HG03565 (cell line): Measurements from ENCODE around the gene ENGASE.
"Not testable (repeated sequence)": the region's sequence is repeated elsewhere in the genome, so short reads cannot be mapped to it uniquely, and the experiment has no call there.

Source experiments
- ATAC-seq: cut with Tn5 transposase; IDR thresholded peaks from one replicate; pipeline ENCODE4 v1.9.1; 2021; ENCODE audit warnings: mild to moderate bottlenecking, moderate library complexity; ENCODE audit not compliant: unreplicated experiment

ENGASE gene

DNA sequence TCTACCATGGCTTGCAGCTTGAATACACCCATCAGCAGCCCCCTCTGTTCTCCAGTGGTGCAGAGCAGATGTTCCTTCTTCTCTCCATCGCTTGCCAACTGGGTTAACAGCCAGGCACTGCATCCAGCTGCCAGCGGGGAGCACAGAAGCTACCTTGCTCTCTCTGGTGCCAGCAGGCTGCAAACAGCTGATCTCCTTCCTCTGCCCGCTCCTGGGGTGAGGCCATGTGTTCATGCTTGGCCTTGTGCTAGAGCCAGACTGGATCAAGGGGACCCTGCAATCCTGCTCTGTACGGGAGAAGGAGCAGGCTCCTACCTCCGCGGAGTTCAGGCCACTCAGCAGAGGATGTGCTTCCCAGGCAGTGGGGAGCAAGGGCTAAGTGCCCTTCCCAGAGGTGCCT is 24.1 kb upstream of the ENGASE start:
- no peak for ATAC-seq

DNA sequence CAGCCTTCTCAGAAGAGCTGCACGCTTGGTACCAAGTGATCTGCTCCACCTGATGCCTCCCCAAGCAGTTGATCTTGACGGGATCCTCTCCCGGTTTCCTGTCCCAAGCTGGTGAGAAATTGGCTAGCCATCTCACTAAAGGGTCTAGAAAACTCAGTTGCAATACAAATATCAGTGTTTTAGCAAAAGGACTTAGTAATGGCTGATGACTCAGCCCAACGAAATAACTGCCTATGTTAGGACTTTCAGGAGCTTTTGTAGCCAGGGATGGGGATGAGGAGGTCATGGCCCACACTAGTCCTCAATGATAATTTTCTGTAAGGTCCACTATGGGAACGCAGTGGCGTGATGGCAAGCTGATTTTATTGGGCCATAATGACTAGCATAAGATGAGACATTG is 23.3 kb upstream of the ENGASE start:
- no peak for ATAC-seq

DNA sequence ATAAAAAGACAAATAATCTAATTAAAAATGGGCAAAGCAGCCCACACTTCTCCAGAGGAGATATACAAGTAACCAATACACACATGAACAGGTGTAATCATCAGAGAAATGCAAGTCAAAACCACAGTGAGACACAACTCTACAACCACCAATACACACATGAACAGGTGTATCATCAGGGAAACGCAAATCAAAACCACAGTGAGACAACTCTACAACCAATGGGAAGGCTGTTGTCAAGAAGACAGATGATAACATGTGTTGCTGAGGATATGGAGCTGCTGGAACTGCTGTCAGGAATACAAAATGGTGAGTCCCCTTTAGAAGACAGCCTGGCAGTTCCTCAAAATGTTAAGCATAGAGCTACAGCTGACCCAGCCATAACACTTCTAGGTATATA is 22.5 kb upstream of the ENGASE start:
- no peak for ATAC-seq

DNA sequence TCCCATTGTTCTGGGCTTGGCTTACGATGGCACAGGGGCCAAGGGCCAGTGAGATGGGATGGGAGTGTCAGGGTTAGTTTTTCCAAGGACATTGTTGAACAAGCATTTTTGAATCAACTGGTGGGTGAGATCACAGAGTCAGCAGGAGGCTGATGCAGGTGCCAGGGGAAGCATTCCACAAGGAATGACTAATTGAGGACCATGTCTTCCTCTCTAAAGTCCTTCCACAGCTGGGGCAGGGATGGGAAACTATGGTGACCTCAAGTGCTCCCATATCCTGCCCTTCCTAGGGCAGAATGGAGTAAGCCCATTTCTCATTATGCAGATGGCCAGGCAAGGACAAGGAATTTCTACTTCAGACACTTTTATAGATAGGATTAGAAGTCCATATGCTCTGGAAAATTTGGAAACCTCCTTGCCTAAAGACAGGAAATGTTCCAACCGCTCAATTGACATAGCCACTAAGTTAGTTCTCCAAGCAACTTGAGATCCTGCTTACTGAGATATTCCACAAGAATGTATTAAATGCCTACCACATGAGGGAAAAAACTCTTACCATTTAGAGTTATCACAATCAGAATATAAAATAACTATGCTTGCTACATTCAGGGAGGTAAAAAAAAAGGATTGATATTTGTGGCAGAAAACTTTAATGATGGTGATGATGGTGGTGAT is 21.2 kb upstream of the ENGASE start:
- no peak for ATAC-seq

DNA sequence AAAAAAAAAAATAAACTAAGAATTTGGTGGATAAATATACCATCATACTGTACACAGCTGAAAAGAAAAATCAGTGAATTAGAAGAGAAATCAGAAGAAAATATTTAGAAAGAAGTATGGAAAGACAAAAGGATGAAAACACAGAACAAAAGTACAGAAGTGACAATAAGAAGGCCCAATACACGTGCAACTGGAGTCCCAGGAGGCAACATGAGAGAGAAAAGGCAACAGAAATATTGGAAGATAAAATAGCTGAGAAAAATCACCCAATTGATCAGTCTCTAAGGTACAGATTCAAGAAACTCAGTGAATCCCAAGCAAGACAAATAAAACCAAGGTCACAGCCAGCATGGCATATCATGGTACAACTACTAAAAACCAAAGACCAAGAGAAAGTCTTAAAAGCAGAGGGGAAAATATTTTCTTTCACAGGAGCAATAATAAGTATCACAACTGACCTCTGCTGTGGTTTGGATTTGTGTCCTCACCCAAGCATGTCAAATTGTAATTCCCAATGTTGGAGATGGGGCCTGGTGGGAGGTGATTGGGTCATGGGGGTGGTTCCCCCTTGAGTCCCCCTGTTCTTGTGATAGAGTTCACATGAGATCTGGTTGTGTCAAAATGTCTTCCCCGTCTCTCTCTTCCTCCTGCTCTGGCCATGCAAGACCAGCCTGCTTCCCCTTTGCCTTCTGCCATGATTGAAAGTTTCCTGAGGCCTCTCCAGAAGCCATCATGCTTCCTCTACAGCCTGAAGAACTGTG is 20.2 kb upstream of the ENGASE start:
- no peak for ATAC-seq

DNA sequence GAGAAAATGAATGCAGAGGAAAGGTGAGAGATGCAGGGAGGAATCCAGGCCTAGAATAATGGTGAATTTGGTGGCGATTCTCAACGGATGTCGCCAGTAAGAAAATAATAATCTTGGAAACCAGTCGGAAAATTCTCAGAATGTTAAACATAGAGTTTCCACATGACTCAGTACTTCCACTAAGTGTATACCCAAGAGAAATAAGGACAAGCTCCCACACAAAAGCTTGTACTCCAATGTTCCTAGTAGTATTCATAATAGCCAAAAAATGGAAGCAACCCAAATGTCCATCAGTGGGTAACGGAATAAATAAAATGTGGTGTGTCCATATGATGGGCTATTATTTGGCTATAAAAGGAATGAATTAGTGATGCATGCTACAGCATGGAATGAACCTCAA is 19.4 kb upstream of the ENGASE start:
- no peak for ATAC-seq

DNA sequence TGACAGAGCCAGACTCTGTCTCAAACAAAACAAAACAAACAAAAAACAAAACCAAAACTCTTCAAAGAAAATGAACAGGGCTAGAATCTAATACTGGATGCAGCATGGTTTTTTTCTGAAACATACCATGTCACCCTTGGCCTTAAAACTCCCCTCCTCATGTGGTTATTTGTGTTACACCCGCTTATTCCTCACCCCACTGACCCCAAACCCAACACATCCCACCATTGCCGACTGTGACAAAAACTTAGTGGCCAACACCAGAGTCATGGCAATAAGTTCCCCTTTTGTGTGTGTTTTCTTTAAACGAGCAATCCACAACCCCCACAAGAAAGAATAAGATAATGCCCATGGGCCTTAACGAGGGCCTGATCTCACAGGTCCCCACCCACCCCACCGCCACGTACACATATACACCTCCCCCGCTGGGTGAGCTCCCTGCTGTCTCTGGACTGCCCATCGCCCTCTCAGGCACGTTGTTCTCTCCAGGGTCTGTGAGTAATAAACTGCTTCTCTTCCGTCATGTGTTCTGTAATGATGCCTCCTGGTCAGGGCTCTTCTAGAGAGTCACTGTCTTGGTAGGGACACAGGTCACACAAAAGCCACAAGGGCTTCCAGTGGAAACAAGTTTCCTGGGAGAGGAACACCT is 16.8 kb upstream of the ENGASE start:
- no peak for ATAC-seq

DNA sequence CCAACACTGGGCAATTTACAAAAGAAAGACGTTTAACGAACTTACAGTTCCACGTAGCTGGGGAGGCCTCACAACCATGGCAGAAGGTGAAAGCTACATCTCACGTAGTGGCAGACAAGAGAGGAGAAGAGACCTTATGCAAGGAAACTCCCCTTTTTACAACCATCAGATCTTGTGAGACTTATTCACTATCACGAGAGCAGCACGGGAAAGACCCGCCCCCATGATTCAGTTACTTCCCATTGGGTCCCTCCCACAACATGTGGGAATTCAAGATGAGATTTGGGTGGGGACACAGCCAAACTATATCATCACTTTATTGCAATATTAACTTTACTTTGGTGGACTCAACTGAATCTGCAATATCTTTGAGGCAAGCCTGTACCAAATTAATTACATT is 11.9 kb upstream of the ENGASE start:
- ATAC-seq, result no peak

DNA sequence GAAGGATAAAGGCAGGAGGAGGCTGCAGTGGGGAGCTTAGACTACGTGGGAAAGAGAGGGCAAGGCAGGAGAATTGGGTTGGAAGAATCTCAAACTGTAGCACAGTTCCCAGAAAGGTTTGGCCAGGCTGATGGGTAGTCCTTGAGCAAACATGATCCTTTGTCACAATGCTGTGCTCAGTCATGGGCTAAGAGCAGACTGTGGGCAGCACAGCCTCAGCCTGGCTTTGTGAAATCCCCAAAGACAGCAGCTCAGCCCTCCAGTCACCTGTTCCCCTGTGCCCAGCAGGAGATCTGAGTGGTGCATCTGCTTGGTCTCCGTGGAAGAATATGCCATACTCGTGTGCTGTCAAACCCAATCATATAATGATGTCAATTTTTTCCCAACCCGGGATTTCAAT is 10.6 kb upstream of the ENGASE start:
- ATAC-seq, result no peak

DNA sequence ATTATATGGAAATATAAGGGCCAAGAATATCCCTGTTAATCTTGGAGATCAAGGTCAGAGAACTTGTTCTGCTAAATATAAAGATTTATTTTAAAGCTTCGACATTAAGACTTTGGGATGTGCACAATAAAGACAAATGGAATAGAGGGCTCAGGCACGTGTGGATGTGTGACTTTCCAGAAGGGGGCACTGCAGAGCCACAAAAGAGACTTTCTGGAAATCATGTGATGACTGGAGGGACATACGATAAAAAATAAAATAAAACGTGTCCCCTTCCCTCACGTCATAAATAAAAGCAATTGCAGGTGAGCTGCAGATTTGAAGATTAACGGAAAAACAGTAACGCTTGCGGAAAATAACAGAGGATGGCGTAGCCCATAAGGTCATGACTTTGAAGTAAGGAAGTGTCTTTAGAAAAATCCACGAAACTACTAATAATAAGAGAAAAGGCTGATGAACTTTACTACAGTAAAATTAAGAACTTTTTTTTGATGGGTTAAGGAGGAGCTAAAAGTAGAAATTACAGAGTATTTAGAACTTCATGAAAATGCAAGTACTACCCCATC is 9.4 kb upstream of the ENGASE start:
- no peak for ATAC-seq

DNA sequence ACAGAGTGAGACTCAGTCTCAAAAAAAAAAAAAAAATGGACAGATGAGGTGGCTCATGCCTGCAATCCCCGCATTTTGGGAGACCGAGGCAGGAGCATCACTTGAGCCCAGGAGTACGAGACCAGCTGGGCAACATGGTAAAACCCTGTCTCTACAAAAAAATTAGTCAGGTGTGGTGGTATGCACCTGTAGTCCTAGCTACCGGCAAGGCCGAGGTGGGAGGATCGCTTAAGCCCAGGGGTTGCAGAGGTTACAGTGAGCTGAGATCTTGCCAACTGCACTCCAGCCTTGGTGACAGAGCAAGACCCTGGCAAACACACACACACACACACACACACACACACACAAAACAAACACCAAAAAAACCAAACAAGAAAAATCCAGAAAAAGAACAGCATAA is 7.7 kb upstream of the ENGASE start:
- ATAC-seq, result no peak

DNA sequence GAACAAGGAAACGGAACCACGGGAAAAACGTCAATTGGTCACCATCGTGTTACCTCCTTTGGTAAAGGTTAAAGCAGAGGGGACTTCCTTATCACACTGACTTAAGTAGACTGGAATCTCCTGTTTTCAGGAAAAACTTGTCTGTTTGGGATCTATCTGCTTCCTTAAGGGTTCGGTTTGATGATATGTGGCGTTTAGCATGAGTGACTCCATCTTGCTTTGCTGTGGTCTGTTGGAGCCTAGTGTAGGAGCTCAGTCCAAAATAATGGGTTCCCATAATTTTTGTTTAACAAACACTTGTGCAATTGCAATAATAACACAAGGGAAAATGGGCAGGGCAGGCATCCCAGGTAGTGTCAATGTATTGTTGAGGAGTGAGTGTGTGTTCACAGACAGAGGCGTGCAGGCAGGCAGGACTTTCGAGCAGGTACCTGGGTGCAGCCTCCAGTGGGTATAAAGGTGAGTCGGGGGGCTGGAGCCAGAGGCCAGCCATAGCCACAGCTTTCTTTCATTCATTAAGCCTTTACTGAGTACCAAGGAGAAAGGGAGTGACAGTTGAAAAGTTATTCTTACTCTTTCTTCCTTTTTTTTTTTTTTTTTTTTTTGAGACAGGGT is 4.3 kb upstream of the ENGASE start:
- ATAC-seq, result no peak

DNA sequence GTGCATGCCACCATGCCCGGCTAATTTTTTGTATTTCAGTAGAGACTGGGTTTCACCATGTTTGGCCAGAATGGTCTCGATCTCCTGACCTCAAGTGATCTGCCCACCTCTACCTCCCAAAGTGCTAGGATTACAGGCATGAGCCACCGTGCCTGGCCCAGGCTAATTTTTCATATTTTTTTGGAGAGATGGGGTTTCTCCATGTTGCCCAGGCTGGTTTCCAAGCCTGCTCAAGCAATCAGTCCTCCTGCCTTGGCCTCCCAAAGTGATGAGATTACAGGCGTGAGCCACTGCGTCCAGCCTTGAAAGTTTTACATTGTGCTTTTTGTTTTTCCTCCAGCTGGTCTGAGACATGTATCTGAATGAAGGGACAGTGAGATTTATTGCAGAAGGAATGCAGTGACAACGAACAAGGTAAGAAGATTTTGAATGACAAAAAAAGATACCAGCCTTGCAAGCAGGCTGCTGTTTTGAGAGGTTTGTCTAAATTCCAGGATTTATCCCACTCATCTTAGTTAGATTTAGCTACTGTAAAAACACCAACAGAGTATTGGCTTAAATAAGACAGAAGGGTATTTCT is 3.4 kb upstream of the ENGASE start:
- ATAC-seq, result no peak

DNA sequence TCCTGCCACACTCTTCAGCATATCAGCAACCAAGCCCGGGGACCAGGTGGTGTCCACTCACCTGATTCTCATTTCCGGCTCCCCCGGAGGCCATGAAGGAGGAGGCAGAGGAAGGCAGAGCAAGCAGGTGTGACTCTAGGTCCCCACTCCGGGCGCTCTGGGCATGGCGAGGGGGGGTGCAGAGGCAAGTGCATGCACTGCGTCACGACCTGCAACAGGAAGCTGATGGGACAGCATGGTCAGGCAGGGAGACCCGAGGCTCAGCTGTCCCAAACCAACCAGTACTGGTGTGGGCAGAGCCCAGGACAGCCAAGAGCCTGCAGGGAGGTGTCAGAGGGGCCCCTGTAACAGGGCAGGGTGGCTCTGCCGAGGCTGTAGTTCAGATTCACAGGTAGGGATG is 2.1 kb upstream of the ENGASE start:
- no peak for ATAC-seq

DNA sequence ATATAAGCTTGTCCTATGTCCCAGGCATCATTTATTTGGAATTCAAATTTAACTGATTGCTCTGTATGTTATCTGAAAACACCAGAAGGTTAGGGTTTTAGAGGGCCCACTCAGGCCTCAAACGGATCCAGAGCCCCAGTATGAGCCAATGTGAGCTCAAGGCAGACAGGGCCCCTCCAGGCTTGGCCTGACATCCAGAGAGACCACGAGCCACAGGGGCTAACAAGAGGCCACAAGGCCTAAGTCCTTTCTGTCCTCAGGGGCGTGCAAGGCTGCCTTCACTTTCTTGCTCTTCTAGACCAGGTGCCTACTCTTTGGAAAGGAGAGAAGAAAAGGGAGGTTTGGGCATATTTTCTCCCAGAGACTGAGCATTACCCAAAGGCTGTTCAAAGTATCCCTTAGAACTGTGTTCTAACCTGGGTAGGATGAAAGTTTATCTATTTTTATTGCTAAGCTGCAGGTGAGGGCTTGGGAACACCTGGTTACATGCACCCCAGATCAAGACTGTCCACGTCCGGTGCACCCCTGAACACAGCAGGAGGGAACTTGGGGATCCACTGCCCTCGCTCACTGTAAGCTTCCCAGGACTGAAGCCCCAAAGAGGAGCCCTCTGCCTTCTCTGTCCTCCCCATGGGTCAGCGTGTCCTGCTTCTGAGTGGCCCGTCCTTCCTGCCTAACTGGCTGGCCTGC is 1.5 kb upstream of the ENGASE start:
- ATAC-seq, result no peak

DNA sequence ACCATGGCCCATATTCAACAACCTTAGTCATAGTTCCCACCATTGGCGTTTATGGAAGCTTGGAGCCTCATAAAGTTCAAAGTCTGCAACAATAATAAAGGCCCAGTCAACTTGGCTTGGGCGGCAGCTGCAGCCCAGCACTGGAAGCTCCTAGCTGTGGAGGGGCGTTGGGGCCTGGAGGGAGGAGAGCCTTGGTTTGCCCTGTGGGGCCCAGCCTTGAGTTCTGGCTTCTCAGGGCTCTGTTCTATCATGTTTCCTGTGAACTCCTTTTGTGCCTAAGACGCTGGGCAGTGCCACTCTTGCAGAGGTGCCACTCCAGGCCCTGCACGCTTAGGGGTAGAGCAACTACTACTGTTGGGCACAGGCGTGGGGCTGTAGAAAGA is 927 bp upstream of the ENGASE start:
- ATAC-seq, result no peak

DNA sequence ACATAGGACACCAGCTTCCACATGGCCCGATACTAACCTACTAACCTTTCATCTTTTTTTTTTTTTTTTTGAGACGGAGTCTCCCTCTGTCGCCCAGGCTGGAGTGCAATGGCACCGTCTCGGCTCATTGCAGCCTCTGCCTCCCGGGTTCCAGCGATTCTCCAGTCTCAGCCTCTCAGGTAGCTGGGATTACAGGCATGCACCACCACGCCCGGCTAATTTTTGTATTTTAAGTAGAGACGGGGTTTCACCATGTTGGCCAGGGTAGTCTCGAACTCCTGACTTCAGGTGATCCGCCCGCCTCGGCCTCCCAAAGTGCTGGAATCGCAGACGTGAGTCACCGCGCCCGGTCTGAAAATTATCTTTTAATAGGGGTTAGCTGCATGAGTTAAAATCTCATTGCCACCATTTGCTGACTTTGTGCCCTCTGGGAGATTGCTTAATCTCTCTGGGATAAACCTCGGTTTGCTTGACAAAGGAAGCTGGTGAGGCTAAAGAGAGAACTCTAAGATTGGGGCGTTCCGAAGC is 439 bp upstream of the ENGASE start:
- not testable (repeated sequence) for ATAC-seq

DNA sequence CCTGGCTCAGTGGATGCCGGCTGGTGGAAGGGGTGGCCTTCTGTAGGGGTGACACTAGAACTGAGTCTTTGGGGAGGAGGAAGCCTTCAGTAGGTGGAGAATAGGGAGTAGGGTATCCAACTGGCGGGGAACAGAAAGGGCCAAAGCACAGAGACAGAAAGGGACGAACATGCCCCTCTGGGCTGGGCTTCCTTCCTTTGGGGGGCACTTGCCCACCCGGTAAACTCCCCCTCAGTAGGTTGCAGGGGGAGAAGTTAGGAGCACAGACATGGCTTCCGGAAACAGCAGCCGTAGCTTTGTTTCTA is 774 bp downstream of the ENGASE start:
- ATAC-seq, result no peak

DNA sequence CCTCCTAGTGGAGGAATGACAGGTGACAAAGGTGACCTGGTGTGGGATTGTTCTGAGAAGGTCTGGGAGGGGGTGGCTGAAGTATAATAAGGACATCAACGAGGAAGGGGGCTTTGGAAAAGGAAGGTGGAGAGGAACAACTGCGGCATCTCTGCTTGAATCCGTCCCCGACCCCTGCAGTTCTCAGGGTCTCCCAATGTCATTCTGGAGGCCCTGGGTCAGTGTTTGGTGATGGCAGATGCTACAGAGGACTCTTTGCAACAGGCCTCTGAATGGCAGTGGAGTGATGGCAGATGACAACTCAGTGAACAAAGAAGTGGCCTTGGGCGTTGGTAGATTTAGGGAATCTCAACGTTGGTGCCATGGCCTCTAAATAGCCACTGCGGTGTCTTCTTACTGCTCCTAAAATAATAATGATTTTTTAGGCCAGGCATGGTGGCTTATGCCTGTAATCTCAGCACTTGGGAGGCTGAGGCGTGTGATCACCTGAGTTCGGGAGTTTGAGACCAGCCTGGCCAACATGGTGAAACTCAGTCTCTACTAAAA is 1.3 kb downstream of the ENGASE start:
- no peak for ATAC-seq

DNA sequence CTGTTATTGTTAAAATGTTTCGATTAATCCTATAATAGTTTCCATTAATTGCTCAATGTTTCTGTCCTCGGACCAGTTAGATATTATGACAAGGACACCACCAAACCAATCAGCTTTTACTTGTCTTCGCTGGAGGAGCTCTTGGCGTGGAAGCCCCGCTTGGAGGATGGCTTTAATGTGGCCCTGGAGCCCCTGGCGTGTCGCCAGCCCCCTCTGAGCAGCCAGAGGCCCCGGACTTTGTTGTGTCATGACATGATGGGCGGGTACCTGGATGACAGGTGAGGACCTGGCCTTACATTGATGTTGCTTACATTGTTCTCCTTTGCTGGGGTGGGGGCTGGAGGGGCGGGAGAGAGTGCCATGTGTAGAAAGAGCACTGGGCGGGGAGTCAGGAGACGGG is 3.0 kb downstream of the ENGASE start:
- no peak for ATAC-seq
